Astrocyte of the cerebellum (primary cell): ENCODE data around the gene TMEM131L.

Experiments
- DNase-seq: peaks from one replicate; pipeline ENCODE4 v3.0.0-alpha.2; 2011; ENCODE audit warnings: low read depth
- H3K4me3 ChIP-seq: 2 replicates; pipeline ENCODE4 v1.5.1; 2011; ENCODE audit warnings: mild to moderate bottlenecking, low read depth, low read length, moderate library complexity
- CTCF ChIP-seq: IDR thresholded peaks from 2 replicates; pipeline ENCODE4 v1.5.1; 2012; ENCODE audit warnings: low read length, low read depth, moderate library complexity, mild to moderate bottlenecking; ENCODE audit errors: missing control alignments
- in situ Hi-C: cut with HindIII; loops from 2 replicates; pipeline ENCODE4 v1.10.0; 2017; ENCODE audit warnings: low sequenced_read_pairs

Gene TMEM131L

GRCh38 chr4:153518001-153518400, 51.8 kb downstream of the TMEM131L start:
- no peak for DNase-seq
- TF ChIP-seq CTCF: no peak
- H3K4me3 ChIP-seq: no peak overlapping the region
- in situ Hi-C loops: no loop called here

GRCh38 chr4:153518637-153519389, 52.7 kb downstream of the TMEM131L start:
- H3K4me3 ChIP-seq: no peak overlapping the region
- no peak for DNase-seq
- TF ChIP-seq CTCF: no peak
- in situ Hi-C loops: no loop called here

GRCh38 chr4:153519687-153520086, 53.5 kb downstream of the TMEM131L start:
- DNase-seq: no peak
- no peak for TF ChIP-seq CTCF
- no peak overlapping the region for H3K4me3 ChIP-seq
- in situ Hi-C loops: no loop called here

GRCh38 chr4:153520227-153520626, 54.1 kb downstream of the TMEM131L start:
- no peak for TF ChIP-seq CTCF

GRCh38 chr4:153520801-153521329, 54.7 kb downstream of the TMEM131L start:
- in situ Hi-C loops: no loop called here
- no peak overlapping the region for H3K4me3 ChIP-seq
- no peak for TF ChIP-seq CTCF
- no peak for DNase-seq

More at GRCh38 chr4:153520227-153520626, 54.1 kb downstream of the TMEM131L start:
- in situ Hi-C loops: no loop called here
- no peak for DNase-seq
- no peak overlapping the region for H3K4me3 ChIP-seq

GRCh38 chr4:153521478-153521877, 55.3 kb downstream of the TMEM131L start:
- no peak for TF ChIP-seq CTCF
- in situ Hi-C loops: no loop called here
- no peak for DNase-seq
- H3K4me3 ChIP-seq: no peak overlapping the region
